Gastrocnemius medialis (tissue), 4 donors: Measurements from ENCODE around the gene CELF4. TPM values are rescaled to one million over a fixed set of nuclear protein-coding genes. Genes with fewer than 3 reads are reported as not detected.

Experiments
- ATAC-seq, 2 donors: fragments of 150-250 bp; one replicate each; pipeline ENCODE4 v1.9.1; 2016
- DNase-seq, 2 donors: peaks; one replicate each; pipeline ENCODE4 v3.0.0-alpha.2; 2019
- H3K27ac ChIP-seq, 4 donors: fragments of 200-600 bp; sonication (generic); 1 replicate in 1 of 4; 2 replicates in 3 of 4; pipeline ENCODE4 v1.5.1; 2016 to 2018; ENCODE audit warnings: mild to moderate bottlenecking in 2 of 4, moderate library complexity in 1 of 4
- H3K27me3 ChIP-seq, 3 donors: fragments of 200-600 bp; sonication (generic) in 2 of 3; 1 replicate in 1 of 3; 2 replicates in 2 of 3; pipeline versions ENCODE4 v1.5.1 to v1.6.0; 2016 to 2019; ENCODE audit warnings: mild to moderate bottlenecking in 1 of 3, moderate library complexity in 1 of 3
- H3K36me3 ChIP-seq, 2 donors: fragments of 200-600 bp; sonication (generic) in 1 of 2; one replicate each; pipeline ENCODE4 v1.5.1; 2017 to 2018
- H3K4me1 ChIP-seq, 2 donors: fragments of 200-600 bp; sonication (generic) in 1 of 2; one replicate each; pipeline ENCODE4 v1.5.1; 2016 to 2017; ENCODE audit warnings: mild to moderate bottlenecking in 2 of 2
- H3K4me3 ChIP-seq, 4 donors: fragments of 200-600 bp; sonication (generic) in 3 of 4; 1 replicate in 1 of 4; 2 replicates in 3 of 4; pipeline ENCODE4 v1.5.1; 2016 to 2019; ENCODE audit warnings: mild to moderate bottlenecking in 2 of 4
- H3K9me3 ChIP-seq, 3 donors: fragments of 200-600 bp; sonication (generic) in 2 of 3; 1 replicate in 1 of 3; 2 replicates in 2 of 3; pipeline ENCODE4 v1.5.1; 2016 to 2019
- CTCF ChIP-seq, 5 experiments: fragments of 450-650 bp in 3 of 5; fragments of 200-600 bp in 2 of 5; sonication (generic) in 2 of 5; IDR thresholded peaks in 4 of 5; conservative IDR thresholded peaks in 1 of 5; 1 replicate in 4 of 5; 2 replicates in 1 of 5; pipeline ENCODE4 v1.5.1; 2016 to 2019; ENCODE audit warnings: antibody characterized with exemption in 5 of 5, mild to moderate bottlenecking in 3 of 5, moderate library complexity in 3 of 5
- POLR2A ChIP-seq, 2 donors: fragments of 450-650 bp; IDR thresholded peaks; one replicate each; pipeline ENCODE4 v1.6.1; 2017; ENCODE audit warnings: antibody characterized with exemption in 2 of 2, mild to moderate bottlenecking in 2 of 2, moderate library complexity in 2 of 2
- in situ Hi-C, 4 donors: fragments of 200-750 bp; cut with MboI; loops; one replicate each; pipeline versions ENCODE4 v1.15.0 to v1.8.0; 2017; ENCODE audit warnings: low sequenced_read_pairs in 4 of 4
- intact Hi-C: fragments of 100-400 bp; cut with DNase I; formaldehyde crosslinking; loops from one replicate; pipeline ENCODE4 v1.15.1; 2023; ENCODE audit warnings: low total_unique reads
- total RNA-seq, 4 donors: library from RNA; depleted of rRNA; stranded (reverse); fragments of >200 nt; gene quantifications; one replicate each; pipeline versions ENCODE4 v1.1.0 to v1.2.3, GENCODE V29; 2016

Gene CELF4
- total RNA-seq, 4 donors from 2014 or later: not detected

- Histone ChIP-seq H3K4me3 (no peak overlapping the region), H3K36me3 (no peaks in the 10 kb centered on the region), H3K27ac (no peak overlapping the region), H3K4me1 (no peaks in the 10 kb centered on the region), H3K9me3 (no peaks in the 10 kb centered on the region), H3K27me3 (peaks cover 0 to under 1% (median 0%) of the 10 kb centered on the region in 3 donors)
- intact Hi-C loops: no loop called here
- ATAC-seq (no peak), DNase-seq (no peak)
- TF ChIP-seq POLR2A (IDR thresholded peaks at IDR 0.05) (no peak), CTCF (IDR thresholded peaks at IDR 0.05 in 4 of 5, conservative IDR thresholded peaks at IDR 0.05 in 1 of 5) (no peak)
- in situ Hi-C loops: no loop called here
These were observed 327.1 kb downstream of the CELF4 start for GRCh38 chr18:37238282-37239108.

DNA sequence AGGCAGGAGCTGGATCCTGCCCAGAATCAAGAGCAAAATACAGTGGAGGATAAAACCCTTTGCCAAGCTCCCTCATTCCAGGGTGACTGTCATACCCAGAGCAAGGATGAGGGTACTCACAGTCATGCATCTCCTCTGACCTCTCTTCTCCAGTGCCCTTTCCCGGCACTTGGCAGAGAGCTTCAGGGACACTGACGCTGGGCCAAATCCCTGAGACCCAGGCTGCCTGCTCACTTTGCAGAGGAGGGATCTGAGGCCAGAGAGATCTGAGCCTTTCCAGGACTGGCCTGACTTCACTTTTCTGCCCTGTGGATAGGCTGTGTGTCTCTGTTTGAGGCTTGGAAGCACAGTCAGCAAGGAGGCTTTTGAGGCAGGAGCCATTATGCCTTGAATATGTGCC lies 330.0 kb downstream of the CELF4 start:
- no peak overlapping the region for H3K27ac ChIP-seq
- in situ Hi-C loops: no loop called here
- TF ChIP-seq POLR2A (IDR thresholded peaks at IDR 0.05): no peak
- no peak for TF ChIP-seq CTCF (IDR thresholded peaks at IDR 0.05 in 4 of 5, conservative IDR thresholded peaks at IDR 0.05 in 1 of 5)
- ATAC-seq (no peak), DNase-seq (no peak)
- intact Hi-C loops: no loop called here
- H3K36me3 ChIP-seq: no peaks in the 10 kb centered on the region
- H3K9me3 ChIP-seq: no peaks in the 10 kb centered on the region
- no peaks in the 10 kb centered on the region for H3K4me1 ChIP-seq
- H3K4me3 ChIP-seq: no peak overlapping the region
- no peaks in the 10 kb centered on the region for H3K27me3 ChIP-seq

DNA sequence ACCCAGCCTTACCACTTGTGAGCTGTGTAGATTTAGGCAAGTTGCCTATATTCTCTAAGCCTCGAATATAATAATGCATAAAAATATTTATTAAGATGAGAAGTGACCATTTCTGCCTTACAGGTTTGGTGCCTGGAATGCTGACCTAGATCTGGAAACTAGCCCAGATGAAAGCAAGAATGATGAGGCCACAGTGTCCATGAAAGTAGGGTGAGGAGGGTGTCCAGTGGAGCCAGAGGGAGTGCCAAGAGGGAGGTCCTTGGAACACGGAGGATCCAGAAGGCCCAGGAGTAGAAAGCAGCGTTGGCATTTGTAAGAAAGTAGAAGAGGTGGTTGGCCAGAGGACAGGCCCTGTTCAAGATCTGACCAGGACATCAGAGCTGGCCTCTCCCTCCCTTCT lies 334.3 kb downstream of the CELF4 start:
- H3K27me3 ChIP-seq: no peaks in the 10 kb centered on the region
- in situ Hi-C loops: no loop called here
- no peaks in the 10 kb centered on the region for H3K4me1 ChIP-seq
- no peak overlapping the region for H3K4me3 ChIP-seq
- DNase-seq (no peak), ATAC-seq (no peak)
- TF ChIP-seq POLR2A (IDR thresholded peaks at IDR 0.05): no peak
- TF ChIP-seq CTCF (IDR thresholded peaks at IDR 0.05 in 4 of 5, conservative IDR thresholded peaks at IDR 0.05 in 1 of 5): no peak
- no peak overlapping the region for H3K27ac ChIP-seq
- H3K36me3 ChIP-seq: no peaks in the 10 kb centered on the region
- no peaks in the 10 kb centered on the region for H3K9me3 ChIP-seq
- intact Hi-C loops: no loop called here

DNA sequence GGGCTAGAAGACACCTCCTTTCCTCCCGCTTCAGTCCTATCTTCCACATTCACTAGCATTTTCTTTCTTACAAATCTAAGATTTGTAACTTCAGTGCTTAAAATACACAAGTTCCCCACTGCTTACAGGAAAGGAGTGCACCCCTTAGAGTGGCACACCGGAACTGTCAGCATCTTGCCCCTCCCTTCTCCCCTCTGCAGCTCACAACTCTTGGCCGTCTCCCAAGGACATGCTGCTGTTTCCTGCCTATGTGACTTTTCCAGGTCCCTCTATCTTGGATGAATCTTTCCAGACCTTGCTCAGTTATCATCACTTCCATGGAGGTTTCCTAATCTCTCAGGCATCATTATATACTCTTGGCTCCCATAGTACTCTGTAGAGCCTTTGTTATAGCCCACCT lies 334.8 kb downstream of the CELF4 start:
- Histone ChIP-seq H3K4me1 (no peaks in the 10 kb centered on the region), H3K27me3 (no peaks in the 10 kb centered on the region), H3K27ac (no peak overlapping the region), H3K4me3 (no peak overlapping the region), H3K36me3 (no peaks in the 10 kb centered on the region), H3K9me3 (no peaks in the 10 kb centered on the region)
- in situ Hi-C loops: no loop called here
- intact Hi-C loops: no loop called here
- no peak for DNase-seq
- ATAC-seq: no peak
- no peak for TF ChIP-seq CTCF (IDR thresholded peaks at IDR 0.05 in 4 of 5, conservative IDR thresholded peaks at IDR 0.05 in 1 of 5)
- TF ChIP-seq POLR2A (IDR thresholded peaks at IDR 0.05): no peak
